Putamen (tissue), 1 donor: ENCODE results near the gene C19orf67.

ENCODE experiments used
- DNase-seq: peaks from one replicate; pipeline ENCODE4 v3.0.0-alpha.2; 2016; ENCODE audit warnings: low spot score

The C19orf67 gene

DNA sequence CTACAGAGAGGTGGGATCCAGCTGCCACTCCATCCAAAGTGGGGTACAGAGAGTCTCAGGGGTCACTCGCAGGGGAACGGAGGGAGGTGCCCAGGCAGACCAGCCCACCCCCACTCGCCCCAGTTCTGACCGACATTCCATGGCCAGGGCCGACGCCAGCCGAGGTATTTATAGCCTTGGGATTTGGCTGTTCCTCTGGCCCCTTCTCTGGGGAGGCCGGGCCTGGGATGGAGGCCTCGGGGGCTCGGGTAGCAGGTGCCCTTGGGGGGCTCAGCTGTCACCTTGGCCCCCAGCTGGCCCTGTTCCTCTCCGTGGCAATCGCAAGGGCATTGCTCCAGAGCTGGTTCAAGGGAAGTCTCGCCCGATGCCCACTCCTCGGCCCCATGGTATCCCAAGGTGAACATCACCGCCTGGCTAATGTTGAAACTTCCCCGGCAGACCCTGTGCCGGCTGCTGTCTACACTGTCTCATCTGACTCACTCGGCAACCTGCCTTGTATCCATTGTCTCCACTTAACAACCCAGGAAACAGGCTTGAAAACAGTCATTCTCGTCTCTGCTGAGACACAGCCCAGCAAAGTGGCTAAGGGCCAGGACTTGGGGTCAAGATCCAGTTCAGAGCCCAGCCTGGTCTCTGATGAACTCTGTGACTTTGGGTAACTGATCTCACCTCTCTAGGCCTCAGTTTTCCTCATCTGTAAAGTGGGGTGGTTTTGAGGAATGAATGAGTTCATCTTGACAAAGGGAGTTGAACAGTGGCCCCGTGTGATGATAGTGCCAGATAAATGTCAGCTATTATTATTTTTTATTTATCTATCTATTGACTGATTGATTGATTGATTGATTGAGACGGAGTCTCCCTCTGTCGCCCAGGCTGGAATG lies 22.2 kb upstream of the C19orf67 start:
- no peak for DNase-seq

DNA sequence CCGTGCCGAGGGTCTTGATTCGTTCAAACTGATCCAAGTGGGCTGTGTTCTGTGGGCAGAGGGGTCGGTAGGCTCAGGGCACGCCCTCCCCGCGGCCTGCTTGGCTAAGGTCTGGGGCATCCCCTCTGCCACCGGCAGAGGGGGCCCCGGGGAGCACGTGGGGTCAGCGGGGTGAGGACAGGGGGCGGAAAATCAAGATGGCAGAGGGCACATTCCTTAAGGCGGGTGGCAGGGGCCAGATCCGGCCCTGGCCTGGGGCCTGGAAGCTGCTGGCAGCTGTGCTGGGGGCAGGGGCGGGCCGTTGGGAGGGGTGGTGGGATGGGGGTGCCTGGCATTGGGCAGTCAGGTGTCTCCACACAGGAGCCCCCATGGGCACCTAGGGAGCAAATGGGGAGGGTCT lies 21.3 kb upstream of the C19orf67 start:
- no peak for DNase-seq

DNA sequence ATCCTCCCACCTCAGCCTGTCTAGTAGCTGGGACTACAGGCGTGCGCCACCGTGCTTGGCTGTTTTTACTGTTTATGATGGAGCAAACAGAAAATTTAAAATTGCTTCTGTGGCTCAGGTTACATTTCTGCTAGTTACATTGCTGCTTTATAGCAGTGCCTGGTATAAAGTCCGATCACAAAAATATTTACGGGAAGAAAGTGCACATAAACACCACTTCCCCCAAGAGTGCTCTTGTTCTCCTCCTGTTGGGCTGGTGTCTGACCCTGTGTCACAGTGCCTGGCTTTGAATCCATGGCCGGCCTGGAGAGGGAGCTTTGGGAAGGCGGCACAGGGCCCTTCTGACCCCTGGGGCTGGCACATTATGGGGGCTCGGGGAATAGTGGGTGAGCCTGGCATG lies 20.1 kb upstream of the C19orf67 start:
- DNase-seq = no peak

DNA sequence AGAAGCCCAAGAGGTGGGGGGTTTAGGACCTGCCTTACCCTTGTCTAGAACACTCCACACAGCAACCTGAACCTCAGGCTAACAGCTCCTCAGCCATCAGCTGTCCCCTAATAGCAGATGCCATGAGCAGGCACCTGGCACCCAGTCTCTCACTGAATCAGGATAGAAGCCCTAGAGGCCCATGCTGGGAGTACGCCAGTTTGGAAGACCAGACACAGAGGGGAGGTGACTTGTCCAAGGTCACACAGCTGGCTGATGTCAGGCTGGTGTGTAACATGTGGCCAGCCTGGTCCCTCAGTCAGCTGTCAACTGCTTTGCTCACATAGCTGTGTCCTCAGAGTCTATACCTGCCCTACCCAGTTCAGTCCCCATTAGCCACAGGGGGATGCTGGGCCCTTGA lies 17.7 kb upstream of the C19orf67 start:
- DNase-seq = no peak

DNA sequence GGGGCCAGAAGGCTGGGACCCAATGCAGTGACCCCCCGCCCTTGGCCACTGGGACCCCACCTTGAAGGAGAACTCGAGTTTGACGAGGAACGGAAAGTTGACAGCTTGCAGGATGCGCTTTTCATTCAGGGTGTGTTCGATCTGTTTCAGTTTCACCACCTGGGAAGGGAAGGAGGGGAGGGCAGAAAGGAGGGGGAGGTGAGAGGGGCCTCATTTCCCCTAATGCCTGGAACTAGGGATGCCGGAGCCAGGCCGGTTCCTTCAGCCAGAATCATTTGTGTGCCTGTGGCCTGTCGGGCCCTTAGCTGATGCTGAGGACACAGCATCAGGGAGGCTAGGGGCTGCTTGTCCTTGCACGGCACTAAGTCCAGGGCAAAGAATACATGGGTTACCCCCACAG lies 17.2 kb upstream of the C19orf67 start:
- no peak for DNase-seq

DNA sequence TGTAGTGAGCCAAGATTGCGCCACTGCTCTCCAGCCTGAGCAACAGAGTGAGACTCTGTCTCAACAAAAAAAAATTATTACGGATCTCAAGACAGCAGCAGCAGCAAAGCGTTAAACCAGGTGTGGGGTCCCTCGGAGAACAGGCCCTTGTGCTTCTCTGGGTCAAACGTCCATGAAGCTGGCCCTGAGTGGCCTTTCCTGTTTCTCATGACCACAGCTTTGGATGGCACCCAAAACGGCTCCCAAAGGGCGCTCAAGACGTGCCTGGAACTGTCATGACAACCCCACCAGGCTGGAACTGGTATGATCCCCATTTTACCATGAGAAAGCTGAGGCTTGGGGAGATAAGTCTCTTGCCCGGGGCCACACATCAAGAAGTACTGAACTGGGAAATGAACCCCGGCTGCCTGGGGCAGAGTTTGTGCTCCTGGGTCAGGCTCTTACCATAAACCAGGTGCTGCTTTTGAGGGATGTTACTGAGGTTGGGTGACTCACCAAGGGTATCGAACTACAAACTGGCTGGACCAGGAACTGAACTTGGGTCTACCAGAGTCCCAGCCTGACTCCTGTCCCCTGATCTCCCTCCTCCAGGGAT lies 16.6 kb upstream of the C19orf67 start:
- DNase-seq = no peak

GRCh38 chr19:14101003-14101545 lies 15.5 kb upstream of the C19orf67 start:
- no peak for DNase-seq

GRCh38 chr19:14097532-14098151 lies 12.1 kb upstream of the C19orf67 start:
- no peak for DNase-seq

DNA sequence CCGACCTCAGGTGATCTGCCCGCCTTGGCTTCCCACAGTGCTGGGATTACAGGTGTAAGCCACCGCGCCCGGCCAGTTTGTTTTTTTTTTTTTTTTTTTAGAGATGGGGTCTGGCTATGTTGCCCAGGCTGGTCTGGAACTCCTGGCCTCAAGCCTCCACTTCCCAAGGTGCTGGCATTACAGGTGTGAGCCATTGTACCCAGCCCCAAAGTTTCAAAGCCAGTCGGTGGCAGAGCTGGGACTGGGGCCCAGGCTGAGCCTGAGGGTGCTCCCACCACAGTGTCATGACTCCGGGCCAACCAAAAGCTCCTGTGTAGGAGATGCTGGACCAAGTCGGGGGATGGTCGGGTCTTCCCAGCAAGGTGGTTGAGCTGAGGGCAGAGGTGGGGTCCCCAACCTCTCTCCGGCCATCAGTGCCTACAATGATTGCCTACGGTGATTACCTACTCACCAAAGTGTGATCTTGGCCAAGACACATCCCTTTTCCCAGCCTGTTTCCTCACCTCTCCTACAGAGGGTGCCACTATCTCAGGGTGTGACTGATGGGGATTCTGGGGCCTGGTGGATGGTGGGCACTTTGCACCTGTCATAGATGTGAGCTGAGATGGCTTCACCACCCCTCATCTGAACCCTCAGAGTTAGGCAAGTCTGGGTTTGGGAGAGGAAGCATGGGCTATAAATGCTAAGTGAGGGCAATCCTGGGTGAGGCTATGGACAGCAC lies 10.8 kb upstream of the C19orf67 start:
- no peak for DNase-seq

DNA sequence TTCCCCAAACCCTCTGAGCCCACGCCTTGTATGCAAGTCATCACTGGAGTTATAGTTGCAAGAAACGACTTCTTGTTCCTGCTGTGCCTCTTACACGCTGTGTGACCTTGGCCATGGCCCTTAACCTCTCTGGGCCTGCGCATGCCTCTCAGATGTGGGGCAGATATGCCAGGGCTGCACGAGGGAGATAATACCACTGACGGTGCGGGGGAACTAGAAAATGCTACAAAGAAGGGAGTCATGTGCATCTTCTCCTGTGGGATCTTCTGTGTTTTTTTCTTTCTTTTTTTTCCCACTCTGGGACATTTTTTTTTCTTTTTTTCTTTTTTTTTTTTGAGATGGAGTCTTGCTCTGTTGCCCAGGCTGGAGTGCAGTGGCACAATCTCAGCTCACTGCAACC lies 9.3 kb upstream of the C19orf67 start:
- no peak for DNase-seq

DNA sequence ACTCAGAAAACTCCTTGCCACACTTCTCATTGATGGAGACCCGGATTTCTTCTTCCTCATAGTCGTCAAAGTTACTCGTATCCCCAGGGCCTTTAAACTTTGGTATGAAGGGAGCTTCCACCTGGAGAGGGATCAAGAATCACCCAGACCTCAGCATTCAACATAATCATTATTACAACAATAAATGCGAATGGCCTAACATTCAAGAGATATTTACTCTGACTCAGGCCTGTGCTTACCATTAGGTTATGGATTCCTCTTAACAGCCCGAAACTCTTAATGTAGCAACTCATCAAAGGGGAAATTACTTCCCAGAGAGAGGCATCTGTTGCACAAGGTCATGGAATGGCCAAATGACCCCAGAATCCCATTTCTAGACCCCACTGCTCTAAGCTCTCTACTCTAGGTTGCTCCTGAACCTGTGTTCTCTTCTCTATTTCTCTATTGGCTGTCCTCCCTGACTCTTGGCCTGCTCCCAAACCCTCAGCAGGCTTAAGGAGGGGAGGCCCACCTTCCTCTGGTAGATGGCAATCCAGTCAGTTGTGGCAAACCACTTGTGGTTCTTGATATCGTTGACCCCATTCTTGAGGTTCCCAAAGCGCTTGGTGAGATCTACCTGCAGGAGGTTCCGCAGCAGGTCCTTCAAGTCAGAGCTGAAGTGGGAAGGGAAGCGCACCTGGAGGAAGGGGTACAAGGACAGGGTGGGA lies 7.7 kb upstream of the C19orf67 start:
- DNase-seq = no peak

- DNase-seq = no peak
Observed at GRCh38 chr19:14091813-14092462, 6.4 kb upstream of the C19orf67 start.

GRCh38 chr19:14091081-14091812 lies 5.7 kb upstream of the C19orf67 start:
- DNase-seq = peak; percentile 64

GRCh38 chr19:14090509-14091080 lies 5.0 kb upstream of the C19orf67 start, which contains the start of gene SAMD1:
SAMD1 (minus strand) TSS chr19:14090751.
- DNase-seq = peak; percentile 89

- no peak for DNase-seq
Observed at GRCh38 chr19:14089662-14090508, 4.3 kb upstream of the C19orf67 start.

GRCh38 chr19:14089412-14089661 lies 3.8 kb upstream of the C19orf67 start:
- DNase-seq = no peak

DNA sequence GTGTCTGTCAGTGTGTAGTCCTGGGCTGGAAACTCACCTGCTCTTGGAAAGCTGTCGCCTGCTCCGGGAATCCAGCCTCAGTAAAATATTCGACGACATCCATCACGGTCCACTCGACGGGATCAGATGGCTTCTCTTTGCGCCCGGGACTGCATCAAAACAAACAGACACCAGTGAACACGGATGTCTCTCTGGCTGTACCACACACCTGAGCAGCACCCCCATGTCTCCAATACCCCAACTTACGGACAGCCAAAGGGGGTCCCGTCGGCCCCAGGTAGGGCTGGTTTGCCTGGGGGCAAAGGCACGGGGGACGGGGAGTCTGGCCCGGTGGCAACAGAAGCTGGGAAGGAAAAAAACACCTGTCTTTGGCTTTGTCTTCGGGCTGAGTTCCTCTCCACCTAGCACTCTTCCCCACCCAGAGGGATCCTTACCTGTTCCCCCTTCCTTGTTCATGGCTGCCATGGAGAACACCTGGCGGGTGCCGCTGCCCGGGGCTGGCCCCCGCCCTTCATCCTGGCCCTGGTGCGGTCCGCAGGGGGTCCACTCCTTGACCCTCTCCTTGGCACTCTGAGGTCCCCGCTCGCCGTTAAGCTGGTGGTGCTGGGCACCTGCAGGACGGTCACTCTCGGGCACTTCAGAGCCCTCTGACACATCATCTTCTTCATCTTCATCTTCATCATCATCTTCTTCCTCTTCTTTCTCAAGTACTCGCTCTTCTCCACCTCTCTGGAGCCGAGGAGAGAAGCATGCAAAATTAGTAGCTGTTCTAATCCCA lies 3.2 kb upstream of the C19orf67 start:
- DNase-seq = no peak

DNA sequence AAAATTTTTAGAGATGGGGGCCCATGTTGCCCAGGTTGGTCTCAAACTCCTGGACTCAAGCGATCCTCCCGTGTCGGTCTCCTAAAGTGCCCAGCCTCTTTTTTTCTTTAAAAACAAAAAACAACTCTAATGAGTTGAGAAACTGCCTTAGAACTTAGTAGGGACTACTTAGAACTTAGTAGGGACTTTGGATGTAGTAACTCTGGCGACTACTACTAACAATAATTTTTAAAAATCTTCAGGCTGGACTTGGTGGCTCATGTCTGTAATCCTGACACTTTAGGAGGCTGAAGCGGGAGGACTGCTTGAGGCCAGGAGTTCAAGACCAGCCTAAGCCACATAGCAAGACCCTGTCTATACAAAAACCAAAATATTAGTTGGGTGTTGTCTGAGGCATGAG lies 515 bp upstream of the C19orf67 start:
- DNase-seq = no peak

DNA sequence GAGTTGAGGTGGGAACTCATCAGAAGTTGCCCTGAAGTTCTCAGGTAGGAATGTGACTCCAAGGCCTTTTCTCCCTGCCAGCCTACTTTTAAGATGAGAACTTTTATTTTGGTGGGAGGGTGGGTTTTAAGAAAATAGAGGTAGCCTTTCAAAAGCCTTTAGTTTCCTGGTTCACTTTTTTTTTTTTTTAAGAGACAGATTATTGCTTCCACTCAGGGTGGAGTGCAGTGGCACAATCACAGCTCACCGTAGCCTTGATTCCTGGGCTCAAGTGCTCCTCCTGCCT lies 3.0 kb downstream of the C19orf67 start:
- no peak for DNase-seq
